Measurements from ENCODE around the gene OR2T33. TPM values are rescaled to one million over a fixed set of nuclear protein-coding genes. Genes with fewer than 3 reads are reported as not detected.
"Not testable (repeated sequence)": the region's sequence is repeated elsewhere in the genome, so short reads cannot be mapped to it uniquely, and the experiment has no call there.

Gene OR2T33
- total RNA-seq, 1 donor from 2014 or later: not detected

GRCh38 chr1:248288391-248288790 lies 10.6 kb upstream of the OR2T33 start:
- no peaks in the 10 kb centered on the region for H3K9me3 ChIP-seq (ENCODE audit: insufficient read depth, low read depth, low read length)
- H3K27ac ChIP-seq (ENCODE audit: low read depth, low read length): no peak overlapping the region
- no peak overlapping the region for H3K4me2 ChIP-seq (ENCODE audit: low read length)
- TF ChIP-seq CTCF (IDR thresholded peaks at IDR 0.05; ENCODE audit: insufficient read depth, low read depth, low read length) (no peak), EZH2 (IDR thresholded peaks at IDR 0.05; ENCODE audit: insufficient read depth, low read length) (no peak)
- DNase-seq (ENCODE audit: low read depth) (no peak), FAIRE-seq (no peak)
- H3K27me3 ChIP-seq (ENCODE audit: insufficient read depth, low read length): no peaks in the 10 kb centered on the region
- Mint-ChIP-seq H3K27ac (ENCODE audit: unreplicated experiment) (no peak overlapping the region), H3K4me3 (ENCODE audit: unreplicated experiment) (no peak overlapping the region), H3K36me3 (ENCODE audit: low read depth, unreplicated experiment) (no peaks in the 10 kb centered on the region), H3K27me3 (ENCODE audit: low read depth, unreplicated experiment) (no peaks in the 10 kb centered on the region), H3K4me1 (ENCODE audit: low read depth, unreplicated experiment) (no peaks in the 10 kb centered on the region), H3K9me3 (ENCODE audit: unreplicated experiment) (peaks cover 4% of the 10 kb centered on the region)
- no peaks in the 10 kb centered on the region for H3K79me2 ChIP-seq (ENCODE audit: insufficient read depth, low read length)
- H3K9ac ChIP-seq (ENCODE audit: low read length): no peak overlapping the region
- H3K4me3 ChIP-seq (ENCODE audit: insufficient read depth, low read depth, low read length): no peak overlapping the region
- no peaks in the 10 kb centered on the region for H4K20me1 ChIP-seq (ENCODE audit: insufficient read depth, low read length)
- H3K36me3 ChIP-seq (ENCODE audit: insufficient read depth, low read length): no peaks in the 10 kb centered on the region
- H3K4me1 ChIP-seq (ENCODE audit: insufficient read depth, low read length): no peaks in the 10 kb centered on the region
- H2AFZ ChIP-seq (ENCODE audit: low read depth, low read length): no peak overlapping the region

GRCh38 chr1:248273225-248273624 lies 4.6 kb downstream of the OR2T33 start:
- H3K9me3 Mint-ChIP-seq (ENCODE audit: unreplicated experiment); H3K4me3 Mint-ChIP-seq (ENCODE audit: unreplicated experiment); H2AFZ ChIP-seq (ENCODE audit: low read depth, low read length); H3K4me1 Mint-ChIP-seq (ENCODE audit: low read depth, unreplicated experiment); H3K4me2 ChIP-seq (ENCODE audit: low read length); H3K36me3 ChIP-seq (ENCODE audit: insufficient read depth, low read length); H3K4me1 ChIP-seq (ENCODE audit: insufficient read depth, low read length); H4K20me1 ChIP-seq (ENCODE audit: insufficient read depth, low read length); H3K27ac Mint-ChIP-seq (ENCODE audit: unreplicated experiment); H3K79me2 ChIP-seq (ENCODE audit: insufficient read depth, low read length); FAIRE-seq; H3K36me3 Mint-ChIP-seq (ENCODE audit: low read depth, unreplicated experiment); H3K27me3 ChIP-seq (ENCODE audit: insufficient read depth, low read length); DNase-seq (ENCODE audit: low read depth); H3K9ac ChIP-seq (ENCODE audit: low read length); H3K27ac ChIP-seq (ENCODE audit: low read depth, low read length); H3K4me3 ChIP-seq (ENCODE audit: insufficient read depth, low read depth, low read length); H3K27me3 Mint-ChIP-seq (ENCODE audit: low read depth, unreplicated experiment); H3K9me3 ChIP-seq (ENCODE audit: insufficient read depth, low read depth, low read length): not testable (repeated sequence)

- H3K9me3 ChIP-seq (ENCODE audit: insufficient read depth, low read depth, low read length): no peaks in the 10 kb centered on the region
- H3K4me2 ChIP-seq (ENCODE audit: low read length): no peak overlapping the region
- H3K4me3 ChIP-seq (ENCODE audit: insufficient read depth, low read depth, low read length): no peak overlapping the region
- Mint-ChIP-seq H3K36me3 (ENCODE audit: low read depth, unreplicated experiment) (no peaks in the 10 kb centered on the region), H3K4me1 (ENCODE audit: low read depth, unreplicated experiment) (no peaks in the 10 kb centered on the region), H3K27me3 (ENCODE audit: low read depth, unreplicated experiment) (no peaks in the 10 kb centered on the region), H3K4me3 (ENCODE audit: unreplicated experiment) (no peak overlapping the region), H3K27ac (ENCODE audit: unreplicated experiment) (no peak overlapping the region), H3K9me3 (ENCODE audit: unreplicated experiment) (no peaks in the 10 kb centered on the region)
- H3K79me2 ChIP-seq (ENCODE audit: insufficient read depth, low read length): no peaks in the 10 kb centered on the region
- FAIRE-seq (no peak), DNase-seq (ENCODE audit: low read depth) (no peak)
- no peak overlapping the region for H2AFZ ChIP-seq (ENCODE audit: low read depth, low read length)
- no peak for TF ChIP-seq CTCF (IDR thresholded peaks at IDR 0.05; ENCODE audit: insufficient read depth, low read depth, low read length)
- TF ChIP-seq EZH2 (IDR thresholded peaks at IDR 0.05; ENCODE audit: insufficient read depth, low read length): no peak
- H3K27me3 ChIP-seq (ENCODE audit: insufficient read depth, low read length): no peaks in the 10 kb centered on the region
- no peaks in the 10 kb centered on the region for H3K36me3 ChIP-seq (ENCODE audit: insufficient read depth, low read length)
- H3K4me1 ChIP-seq (ENCODE audit: insufficient read depth, low read length): no peaks in the 10 kb centered on the region
- no peak overlapping the region for H3K9ac ChIP-seq (ENCODE audit: low read length)
- no peak overlapping the region for H3K27ac ChIP-seq (ENCODE audit: low read depth, low read length)
- H4K20me1 ChIP-seq (ENCODE audit: insufficient read depth, low read length): no peaks in the 10 kb centered on the region
Observed at GRCh38 chr1:248268178-248268577, 9.6 kb downstream of the OR2T33 start.

- H2AFZ ChIP-seq (ENCODE audit: low read depth, low read length); H3K9me3 ChIP-seq (ENCODE audit: insufficient read depth, low read depth, low read length); H3K36me3 ChIP-seq (ENCODE audit: insufficient read depth, low read length); H3K9ac ChIP-seq (ENCODE audit: low read length); H4K20me1 ChIP-seq (ENCODE audit: insufficient read depth, low read length); H3K36me3 Mint-ChIP-seq (ENCODE audit: low read depth, unreplicated experiment); H3K4me1 ChIP-seq (ENCODE audit: insufficient read depth, low read length); H3K27ac ChIP-seq (ENCODE audit: low read depth, low read length); H3K4me3 Mint-ChIP-seq (ENCODE audit: unreplicated experiment); H3K27ac Mint-ChIP-seq (ENCODE audit: unreplicated experiment); DNase-seq (ENCODE audit: low read depth); H3K9me3 Mint-ChIP-seq (ENCODE audit: unreplicated experiment); H3K27me3 ChIP-seq (ENCODE audit: insufficient read depth, low read length); H3K79me2 ChIP-seq (ENCODE audit: insufficient read depth, low read length); H3K4me2 ChIP-seq (ENCODE audit: low read length); FAIRE-seq; H3K4me1 Mint-ChIP-seq (ENCODE audit: low read depth, unreplicated experiment); H3K4me3 ChIP-seq (ENCODE audit: insufficient read depth, low read depth, low read length); H3K27me3 Mint-ChIP-seq (ENCODE audit: low read depth, unreplicated experiment): not testable (repeated sequence)
Observed at GRCh38 chr1:248259309-248259708, 18.5 kb downstream of the OR2T33 start.

All from astrocyte (in vitro differentiated cells and primary cell).